Glomerular visceral epithelial cell (primary cell): ENCODE data around the gene PRAME.
"Not testable (repeated sequence)": the region's sequence is repeated elsewhere in the genome, so short reads cannot be mapped to it uniquely, and the experiment has no call there.

ENCODE experiments used
- DNase-seq: peaks from one replicate; pipeline ENCODE4 v3.0.0-alpha.2; 2016; ENCODE audit errors: extremely low spot score

Gene PRAME

GRCh38 chr22:22550789-22551434 is 8.2 kb downstream of the PRAME start:
- DNase-seq: no peak

GRCh38 chr22:22548910-22549309 is 10.2 kb downstream of the PRAME start:
- DNase-seq: no peak

- DNase-seq: no peak
Observed at GRCh38 chr22:22548317-22548716, 10.7 kb downstream of the PRAME start.

GRCh38 chr22:22547692-22548300 is 11.3 kb downstream of the PRAME start:
- no peak for DNase-seq

GRCh38 chr22:22547226-22547625 is 11.8 kb downstream of the PRAME start:
- DNase-seq: no peak

- DNase-seq: no peak
Observed at GRCh38 chr22:22546490-22546889, 12.6 kb downstream of the PRAME start.

GRCh38 chr22:22545084-22545483 is 14.0 kb downstream of the PRAME start:
- no peak for DNase-seq

- no peak for DNase-seq
Observed at GRCh38 chr22:22538226-22538989, 20.7 kb downstream of the PRAME start.

GRCh38 chr22:22536916-22537315 is 22.1 kb downstream of the PRAME start:
- no peak for DNase-seq

- no peak for DNase-seq
Observed at GRCh38 chr22:22536515-22536914, 22.6 kb downstream of the PRAME start.

GRCh38 chr22:22535662-22536061 is 23.4 kb downstream of the PRAME start:
- DNase-seq: no peak

- no peak for DNase-seq
Observed at GRCh38 chr22:22534604-22535415, 24.3 kb downstream of the PRAME start.

- no peak for DNase-seq
Observed at GRCh38 chr22:22533863-22534262, 25.2 kb downstream of the PRAME start.

- DNase-seq: no peak
Observed at GRCh38 chr22:22533417-22533816, 25.6 kb downstream of the PRAME start.

- DNase-seq: not testable (repeated sequence)
Observed at GRCh38 chr22:22532547-22533071, 26.5 kb downstream of the PRAME start.

- no peak for DNase-seq
Observed at GRCh38 chr22:22531770-22532546, 27.1 kb downstream of the PRAME start.

GRCh38 chr22:22528780-22529179 is 30.3 kb downstream of the PRAME start:
- no peak for DNase-seq

- DNase-seq: no peak
Observed at GRCh38 chr22:22527312-22527711, 31.8 kb downstream of the PRAME start.

- no peak for DNase-seq
Observed at GRCh38 chr22:22526125-22526912, 32.7 kb downstream of the PRAME start.

- no peak for DNase-seq
Observed at GRCh38 chr22:22523494-22523893, 35.6 kb downstream of the PRAME start.
